Endothelial cell (in vitro differentiated cells): Measurements from ENCODE around the gene SMARCA5. TPM values are rescaled to one million over a fixed set of nuclear protein-coding genes. Genes with fewer than 3 reads are reported as not detected.
A peak's percentile ranks its signal among the peaks of the same experiment; 100 is the strongest.

Experiments used
- DNase-seq: peaks from one replicate; pipeline ENCODE4 v3.0.0; 2021; ENCODE audit warnings: low spot score
- H3K27ac Mint-ChIP-seq: one replicate; pipeline ENCODE4 v1.8.0; 2021; ENCODE audit warnings: mixed read lengths, inconsistent platforms; ENCODE audit not compliant: unreplicated experiment
- H3K27me3 Mint-ChIP-seq: one replicate; pipeline ENCODE4 v1.8.0; 2021; ENCODE audit warnings: mild to moderate bottlenecking, moderate library complexity, mixed read lengths, inconsistent platforms; ENCODE audit not compliant: unreplicated experiment
- H3K36me3 Mint-ChIP-seq: one replicate; pipeline ENCODE4 v1.8.0; 2021; ENCODE audit warnings: mild to moderate bottlenecking, low read depth, mixed read lengths, inconsistent platforms; ENCODE audit not compliant: unreplicated experiment
- H3K4me1 Mint-ChIP-seq: one replicate; pipeline ENCODE4 v1.8.0; 2021; ENCODE audit warnings: mild to moderate bottlenecking, mixed read lengths, inconsistent platforms; ENCODE audit not compliant: unreplicated experiment
- H3K4me3 Mint-ChIP-seq: one replicate; pipeline ENCODE4 v1.8.0; 2021; ENCODE audit warnings: mild to moderate bottlenecking, mixed read lengths, inconsistent platforms; ENCODE audit not compliant: unreplicated experiment
- H3K9me3 Mint-ChIP-seq: one replicate; pipeline ENCODE4 v1.8.0; 2021; ENCODE audit warnings: mixed read lengths, inconsistent platforms; ENCODE audit not compliant: unreplicated experiment
- CTCF ChIP-seq: fragments of 200-600 bp; sonication (generic); IDR thresholded peaks from one replicate; pipeline ENCODE4 v1.5.0; 2021; ENCODE audit warnings: antibody characterized with exemption; ENCODE audit not compliant: unreplicated experiment
- total RNA-seq: library from RNA; stranded (reverse); fragmentation: NEBNext Ultra II Directional; extraction: Animal tissue kit (Norgen Biotek cat#: 25700); gene quantifications from one replicate; pipeline ENCODE4 v1.2.1, GENCODE V29; 2021; ENCODE audit not compliant: unreplicated experiment

Gene SMARCA5
- total RNA-seq, 1 donor from 2014 or later, result 69.8 TPM

GRCh38 chr4:143531380-143531779 lies 17.9 kb downstream of the SMARCA5 start:
- no peak overlapping the region for H3K4me3 Mint-ChIP-seq
- no peaks in the 10 kb centered on the region for H3K9me3 Mint-ChIP-seq
- no peaks in the 10 kb centered on the region for H3K27me3 Mint-ChIP-seq
- DNase-seq, result no peak
- H3K27ac Mint-ChIP-seq, result peak overlapping the region; percentile 48
- H3K36me3 Mint-ChIP-seq, result peaks cover 33% of the 10 kb centered on the region
- no peak for TF ChIP-seq CTCF
- H3K4me1 Mint-ChIP-seq, result peaks cover 5% of the 10 kb centered on the region

- no peaks in the 10 kb centered on the region for H3K9me3 Mint-ChIP-seq
- no peak for DNase-seq
- H3K27me3 Mint-ChIP-seq, result no peaks in the 10 kb centered on the region
- no peak for TF ChIP-seq CTCF
- H3K27ac Mint-ChIP-seq, result peak overlapping the region; percentile 39
- H3K4me3 Mint-ChIP-seq, result no peak overlapping the region
- peaks cover 5% of the 10 kb centered on the region for H3K4me1 Mint-ChIP-seq
- H3K36me3 Mint-ChIP-seq, result peaks cover 33% of the 10 kb centered on the region
Observed at GRCh38 chr4:143531788-143532491, 18.4 kb downstream of the SMARCA5 start.

GRCh38 chr4:143538979-143539669 lies 25.6 kb downstream of the SMARCA5 start:
- no peak for DNase-seq
- H3K4me3 Mint-ChIP-seq, result no peak overlapping the region
- H3K9me3 Mint-ChIP-seq, result no peaks in the 10 kb centered on the region
- no peaks in the 10 kb centered on the region for H3K4me1 Mint-ChIP-seq
- no peak for TF ChIP-seq CTCF
- no peak overlapping the region for H3K27ac Mint-ChIP-seq
- H3K27me3 Mint-ChIP-seq, result no peaks in the 10 kb centered on the region
- H3K36me3 Mint-ChIP-seq, result peaks cover 41% of the 10 kb centered on the region

GRCh38 chr4:143539670-143540023 lies 26.1 kb downstream of the SMARCA5 start:
- no peak for DNase-seq
- no peaks in the 10 kb centered on the region for H3K9me3 Mint-ChIP-seq
- no peak overlapping the region for H3K27ac Mint-ChIP-seq
- no peaks in the 10 kb centered on the region for H3K4me1 Mint-ChIP-seq
- H3K4me3 Mint-ChIP-seq, result no peak overlapping the region
- no peaks in the 10 kb centered on the region for H3K27me3 Mint-ChIP-seq
- TF ChIP-seq CTCF, result no peak
- peaks cover 44% of the 10 kb centered on the region for H3K36me3 Mint-ChIP-seq

GRCh38 chr4:143549928-143550327 lies 36.4 kb downstream of the SMARCA5 start:
- Mint-ChIP-seq H3K27ac (no peak overlapping the region), H3K27me3 (no peaks in the 10 kb centered on the region), H3K9me3 (no peaks in the 10 kb centered on the region), H3K36me3 (peaks cover 19% of the 10 kb centered on the region), H3K4me1 (no peaks in the 10 kb centered on the region), H3K4me3 (no peak overlapping the region)
- DNase-seq, result no peak
- TF ChIP-seq CTCF, result no peak
